Uterus (tissue), 2 donors: ENCODE measurements around the gene TMEM115.

ENCODE experiments used
- POLR2A ChIP-seq, 2 donors: fragments of 450-650 bp; IDR thresholded peaks; one replicate each; pipeline ENCODE4 v1.6.1; 2016; ENCODE audit warnings: antibody characterized with exemption in 2 of 2, mild to moderate bottlenecking in 1 of 2, moderate library complexity in 1 of 2
- TF ChIP-seq, protein P1 (sequence below), 4 experiments: fragments of 200-600 bp in 2 of 4; fragments of 450-650 bp in 2 of 4; sonication (generic) in 2 of 4; IDR thresholded peaks; one replicate each; pipeline ENCODE4 v1.5.1; 2016 to 2019; ENCODE audit warnings: antibody characterized with exemption in 4 of 4, mild to moderate bottlenecking in 2 of 4, moderate library complexity in 1 of 4

GRCh38 chr3:50338965-50339364 is 20.4 kb downstream of the TMEM115 start:
- TF ChIP-seq, protein P1, sequence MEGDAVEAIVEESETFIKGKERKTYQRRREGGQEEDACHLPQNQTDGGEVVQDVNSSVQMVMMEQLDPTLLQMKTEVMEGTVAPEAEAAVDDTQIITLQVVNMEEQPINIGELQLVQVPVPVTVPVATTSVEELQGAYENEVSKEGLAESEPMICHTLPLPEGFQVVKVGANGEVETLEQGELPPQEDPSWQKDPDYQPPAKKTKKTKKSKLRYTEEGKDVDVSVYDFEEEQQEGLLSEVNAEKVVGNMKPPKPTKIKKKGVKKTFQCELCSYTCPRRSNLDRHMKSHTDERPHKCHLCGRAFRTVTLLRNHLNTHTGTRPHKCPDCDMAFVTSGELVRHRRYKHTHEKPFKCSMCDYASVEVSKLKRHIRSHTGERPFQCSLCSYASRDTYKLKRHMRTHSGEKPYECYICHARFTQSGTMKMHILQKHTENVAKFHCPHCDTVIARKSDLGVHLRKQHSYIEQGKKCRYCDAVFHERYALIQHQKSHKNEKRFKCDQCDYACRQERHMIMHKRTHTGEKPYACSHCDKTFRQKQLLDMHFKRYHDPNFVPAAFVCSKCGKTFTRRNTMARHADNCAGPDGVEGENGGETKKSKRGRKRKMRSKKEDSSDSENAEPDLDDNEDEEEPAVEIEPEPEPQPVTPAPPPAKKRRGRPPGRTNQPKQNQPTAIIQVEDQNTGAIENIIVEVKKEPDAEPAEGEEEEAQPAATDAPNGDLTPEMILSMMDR (IDR thresholded peaks at IDR 0.05), result no peak
- TF ChIP-seq POLR2A (IDR thresholded peaks at IDR 0.05), result no peak
